ENCODE data around the gene ABTB2.

GRCh38 chr11:34213366-34213765, 144.4 kb downstream of the ABTB2 start:
- TF ChIP-seq CTCF (IDR thresholded peaks at IDR 0.05), result no peak
- no peak for TF ChIP-seq POLR2A (IDR thresholded peaks at IDR 0.05)

Measured in right lobe of liver (tissue), 4 donors.